Measurements from ENCODE around the gene GSTK1. TPM values are rescaled to one million over a fixed set of nuclear protein-coding genes. Genes with fewer than 3 reads are reported as not detected.

The GSTK1 gene
- total RNA-seq, 1 donor from 2014 or later, result 138 TPM

- H3K4me1 Mint-ChIP-seq, result peaks cover 62% of the 10 kb centered on the region
- H3K9me3 Mint-ChIP-seq, result no peaks in the 10 kb centered on the region
- peaks cover 87% of the 10 kb centered on the region for H3K36me3 Mint-ChIP-seq (ENCODE audit: low read depth)
- no peaks in the 10 kb centered on the region for H3K27me3 Mint-ChIP-seq
- intact Hi-C loops (cut with micrococcal nuclease), result loop anchor here (1.0 to 10.0 kb wide), 4 partner anchors 36 to 296 kb away; no protein-coding TSS in a partner anchor
- no peak for DNase-seq
- no peak overlapping the region for H3K27ac Mint-ChIP-seq
- H3K4me3 Mint-ChIP-seq, result no peak overlapping the region
Measured at GRCh38 chr7:143300959-143301935, 38.0 kb downstream of the GSTK1 start.

- DNase-seq, result no peak
- intact Hi-C loops (cut with micrococcal nuclease), result loop anchor here (2.0 to 10.0 kb wide), 3 partner anchors 13 to 299 kb away; no protein-coding TSS in a partner anchor
- Mint-ChIP-seq H3K4me3 (no peak overlapping the region), H3K4me1 (peaks cover 67% of the 10 kb centered on the region), H3K27me3 (no peaks in the 10 kb centered on the region), H3K27ac (no peak overlapping the region), H3K9me3 (no peaks in the 10 kb centered on the region), H3K36me3 (ENCODE audit: low read depth) (peaks cover 92% of the 10 kb centered on the region)
Measured at GRCh38 chr7:143303733-143304132, 40.5 kb downstream of the GSTK1 start.

DNA sequence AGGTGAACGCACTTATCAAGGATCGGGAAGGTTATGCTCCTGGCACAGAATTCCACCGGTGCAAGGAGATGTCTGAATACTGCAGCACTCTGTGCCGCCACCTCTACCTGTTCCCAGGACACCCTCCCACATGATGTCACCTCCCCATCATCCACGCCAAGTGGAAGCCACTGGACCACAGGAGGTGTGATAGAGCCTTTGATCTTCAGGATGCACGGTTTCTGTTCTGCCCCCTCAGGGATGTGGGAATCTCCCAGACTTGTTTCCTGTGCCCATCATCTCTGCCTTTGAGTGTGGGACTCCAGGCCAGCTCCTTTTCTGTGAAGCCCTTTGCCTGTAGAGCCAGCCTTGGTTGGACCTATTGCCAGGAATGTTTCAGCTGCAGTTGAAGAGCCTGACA lies 41.7 kb downstream of the GSTK1 start:
- Mint-ChIP-seq H3K36me3 (ENCODE audit: low read depth) (peaks cover 91% of the 10 kb centered on the region), H3K27me3 (no peaks in the 10 kb centered on the region), H3K4me3 (no peak overlapping the region), H3K27ac (peak overlapping the region; percentile 38), H3K9me3 (no peaks in the 10 kb centered on the region), H3K4me1 (peaks cover 64% of the 10 kb centered on the region)
- intact Hi-C loops (cut with micrococcal nuclease), result loop anchor here (1.0 to 10.0 kb wide), 4 partner anchors 14 to 300 kb away; no protein-coding TSS in a partner anchor
- DNase-seq, result no peak

DNA sequence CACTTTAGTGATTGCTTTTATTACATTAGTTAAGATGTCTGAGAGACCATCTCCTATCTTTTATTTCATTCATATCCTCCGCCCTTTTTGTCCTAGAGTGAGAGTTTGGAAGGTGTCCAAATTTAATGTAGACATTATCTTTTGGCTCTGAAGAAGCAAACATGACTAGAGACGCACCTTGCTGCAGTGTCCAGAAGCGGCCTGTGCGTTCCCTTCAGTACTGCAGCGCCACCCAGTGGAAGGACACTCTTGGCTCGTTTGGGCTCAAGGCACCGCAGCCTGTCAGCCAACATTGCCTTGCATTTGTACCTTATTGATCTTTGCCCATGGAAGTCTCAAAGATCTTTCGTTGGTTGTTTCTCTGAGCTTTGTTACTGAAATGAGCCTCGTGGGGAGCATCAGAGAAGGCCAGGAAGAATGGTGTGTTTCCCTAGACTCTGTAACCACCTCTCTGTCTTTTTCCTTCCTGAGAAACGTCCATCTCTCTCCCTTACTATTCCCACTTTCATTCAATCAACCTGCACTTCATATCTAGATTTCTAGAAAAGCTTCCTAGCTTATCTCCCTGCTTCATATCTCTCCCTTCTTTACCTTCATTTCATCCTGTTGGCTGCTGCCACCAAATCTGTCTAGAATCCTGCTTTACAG lies 42.3 kb downstream of the GSTK1 start:
- intact Hi-C loops (cut with micrococcal nuclease), result loop anchor here (1.0 to 10.0 kb wide), 3 partner anchors 15 to 301 kb away; no protein-coding TSS in a partner anchor

DNA sequence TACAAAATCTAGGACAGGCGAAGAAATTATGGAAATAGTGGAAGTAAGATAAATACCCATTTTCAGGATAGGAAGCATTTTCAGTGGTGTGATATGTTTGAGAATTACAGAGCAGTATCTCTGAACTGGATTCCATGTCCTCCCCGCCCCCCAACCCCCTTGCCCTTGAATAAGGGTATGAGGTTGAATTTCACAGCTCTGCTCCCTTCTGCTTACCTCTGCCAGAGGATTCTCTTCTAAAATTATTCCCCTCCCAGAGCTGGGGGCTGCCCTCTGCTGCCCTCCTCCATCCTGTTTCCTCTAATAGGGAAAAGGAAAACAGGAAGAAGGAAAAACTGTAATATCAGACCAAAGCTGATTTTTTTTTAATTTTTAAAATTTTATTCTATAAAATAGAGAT lies 45.4 kb downstream of the GSTK1 start:
- DNase-seq, result no peak
- Mint-ChIP-seq H3K4me1 (peaks cover 63% of the 10 kb centered on the region), H3K36me3 (ENCODE audit: low read depth) (peaks cover 74% of the 10 kb centered on the region), H3K27me3 (no peaks in the 10 kb centered on the region), H3K27ac (peak overlapping the region; percentile 34), H3K4me3 (no peak overlapping the region), H3K9me3 (peaks cover 1% of the 10 kb centered on the region)
- intact Hi-C loops (cut with micrococcal nuclease), result loop anchor here (10.0 kb wide), 1 partner anchor 304 kb away; no protein-coding TSS in a partner anchor

More for the DNA sequence above, 42.3 kb downstream of the GSTK1 start:
- H3K4me1 Mint-ChIP-seq, result peaks cover 64% of the 10 kb centered on the region
- peak; percentile 90 for DNase-seq
- peaks cover 90% of the 10 kb centered on the region for H3K36me3 Mint-ChIP-seq (ENCODE audit: low read depth)
- no peaks in the 10 kb centered on the region for H3K9me3 Mint-ChIP-seq
- H3K4me3 Mint-ChIP-seq, result no peak overlapping the region
- peak overlapping the region; percentile 39 for H3K27ac Mint-ChIP-seq
- H3K27me3 Mint-ChIP-seq, result no peaks in the 10 kb centered on the region

DNA sequence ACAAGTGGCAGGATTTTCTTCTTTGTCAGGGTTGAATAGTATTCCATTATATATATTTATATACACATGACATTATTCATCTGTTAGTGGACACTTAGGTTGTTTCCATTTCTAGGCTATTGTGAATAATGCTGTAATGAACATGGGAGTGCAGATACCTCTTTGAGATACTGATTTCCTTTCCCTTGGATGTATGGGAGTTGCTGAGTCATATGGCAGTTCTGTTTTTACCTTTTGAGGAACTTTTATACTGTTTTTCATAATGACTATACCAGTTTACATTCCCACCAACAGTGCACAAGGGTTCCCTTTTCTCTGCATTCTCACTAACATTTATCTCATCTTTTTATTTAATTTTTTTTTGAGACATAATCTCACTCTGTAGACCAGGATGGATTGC lies 50.9 kb downstream of the GSTK1 start:
- H3K27ac Mint-ChIP-seq, result no peak overlapping the region
- peaks cover 39% of the 10 kb centered on the region for H3K4me1 Mint-ChIP-seq
- intact Hi-C loops (cut with micrococcal nuclease), result no loop called here
- H3K36me3 Mint-ChIP-seq (ENCODE audit: low read depth), result peaks cover 28% of the 10 kb centered on the region
- H3K4me3 Mint-ChIP-seq, result no peak overlapping the region
- peaks cover 6% of the 10 kb centered on the region for H3K27me3 Mint-ChIP-seq
- DNase-seq, result no peak
- peaks cover 7% of the 10 kb centered on the region for H3K9me3 Mint-ChIP-seq

DNA sequence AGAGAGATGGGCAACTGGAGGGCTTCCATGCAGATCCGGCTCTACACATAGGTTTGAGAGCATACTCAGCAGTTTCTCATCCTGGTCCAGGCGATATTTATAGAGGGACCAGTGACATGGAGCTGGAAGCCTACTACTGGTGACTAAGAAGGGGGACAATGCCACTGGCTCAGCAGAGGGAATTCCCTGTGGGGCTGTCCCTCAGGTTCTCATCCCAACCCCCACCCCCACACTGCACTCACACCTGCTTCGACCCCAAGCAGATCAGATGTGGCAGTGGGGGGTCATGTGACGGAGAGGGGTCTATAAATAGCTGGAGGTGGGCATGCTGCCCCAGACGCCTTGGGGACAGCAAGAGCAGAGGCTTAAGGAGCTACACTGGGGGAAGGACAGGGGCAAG lies 52.5 kb downstream of the GSTK1 start, which contains the start of gene CLCN1:
Gene CLCN1 (plus strand): TSS at position 336 of the 400 bp plus-strand sequence. CDS start 102 bp downstream, outside the sequence.
- Mint-ChIP-seq H3K36me3 (ENCODE audit: low read depth) (peaks cover 13% of the 10 kb centered on the region), H3K4me3 (no peak within 1 kb of the TSS), H3K4me1 (peaks cover 25% of the 10 kb centered on the region), H3K27ac (no peak within 1 kb of the TSS), H3K9me3 (peaks cover 7% of the 10 kb centered on the region), H3K27me3 (peaks cover 10% of the 10 kb centered on the region)
- DNase-seq, result no peak
- intact Hi-C loops (cut with micrococcal nuclease), result no loop called here

DNA sequence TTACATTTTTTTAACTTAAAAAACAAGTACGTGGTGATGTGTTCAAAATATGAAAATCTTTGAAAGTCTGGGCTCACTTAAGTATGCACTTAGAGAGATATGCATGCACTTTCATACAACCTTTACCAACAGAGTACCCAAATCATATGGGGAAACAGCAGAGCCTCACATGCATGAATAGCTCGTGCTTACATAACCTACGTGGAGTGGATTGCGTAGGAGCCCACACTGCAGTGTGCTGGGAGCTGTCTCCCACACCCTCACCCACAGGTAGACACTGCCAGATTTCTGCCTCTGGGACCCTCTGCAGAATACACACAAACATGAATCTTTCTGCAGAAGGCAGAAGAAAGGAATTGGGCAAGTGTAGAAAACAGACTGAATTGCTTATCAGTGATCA lies 53.3 kb downstream of the GSTK1 start:
- H3K4me3 Mint-ChIP-seq, result no peak overlapping the region
- H3K27me3 Mint-ChIP-seq, result peaks cover 11% of the 10 kb centered on the region
- DNase-seq, result no peak
- peaks cover 7% of the 10 kb centered on the region for H3K9me3 Mint-ChIP-seq
- intact Hi-C loops (cut with micrococcal nuclease), result no loop called here
- peaks cover 20% of the 10 kb centered on the region for H3K4me1 Mint-ChIP-seq
- H3K27ac Mint-ChIP-seq, result no peak overlapping the region
- peaks cover 11% of the 10 kb centered on the region for H3K36me3 Mint-ChIP-seq (ENCODE audit: low read depth)

DNA sequence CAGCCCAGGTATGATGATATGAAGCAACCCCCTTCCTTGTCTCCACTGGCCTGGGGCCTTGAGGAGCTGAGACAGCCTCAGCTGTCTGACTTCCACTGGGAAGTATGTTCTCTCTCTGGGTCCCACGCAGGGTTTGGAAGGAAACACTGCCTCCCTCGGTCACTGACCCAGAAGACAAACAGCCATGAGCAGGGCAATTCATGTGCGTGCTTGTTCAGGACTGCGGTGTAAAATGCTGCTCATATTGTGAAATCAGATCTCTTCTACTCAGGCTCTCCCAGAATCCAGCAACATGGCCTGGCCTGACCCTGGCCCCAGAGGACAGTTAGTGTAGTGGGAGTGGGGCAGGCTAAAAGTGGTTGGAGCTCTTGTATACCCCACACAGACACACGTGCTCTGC lies 55.4 kb downstream of the GSTK1 start:
- Mint-ChIP-seq H3K36me3 (ENCODE audit: low read depth) (peaks cover 3% of the 10 kb centered on the region), H3K27ac (no peak overlapping the region), H3K4me3 (no peak overlapping the region), H3K27me3 (peaks cover 13% of the 10 kb centered on the region), H3K4me1 (peaks cover 15% of the 10 kb centered on the region), H3K9me3 (peaks cover 6% of the 10 kb centered on the region)
- no peak for DNase-seq
- intact Hi-C loops (cut with micrococcal nuclease), result no loop called here

Other genes with a start within 250 kb of the GSTK1 start
- gene OR9A2, start 236.3 kb upstream of the GSTK1 start, total RNA-seq, result not detected in 2 replicates
- not detected in 2 replicates for gene OR6V1, start 211.1 kb upstream of the GSTK1 start, total RNA-seq
- not detected in 2 replicates for gene PIP, start 131.4 kb upstream of the GSTK1 start, total RNA-seq
- gene TAS2R39, start 80.0 kb upstream of the GSTK1 start, total RNA-seq, result not detected in 2 replicates
- gene TAS2R40, start 41.4 kb upstream of the GSTK1 start, total RNA-seq, result not detected in 2 replicates
- gene TMEM139, start 21.5 kb downstream of the GSTK1 start, total RNA-seq, result 0.38 and 0.42 TPM in 2 replicates
- 99.1 and 110 TPM in 2 replicates for gene CASP2, start 24.9 kb downstream of the GSTK1 start, total RNA-seq
- not detected in 2 replicates for gene CLCN1, start 52.7 kb downstream of the GSTK1 start, total RNA-seq
- gene FAM131B, start 99.3 kb downstream of the GSTK1 start, total RNA-seq, result 0.37 and 0.45 TPM in 2 replicates
- gene ZYX, start 117.9 kb downstream of the GSTK1 start, total RNA-seq, result 85.8 and 89.7 TPM in 2 replicates
- gene EPHA1, start 145.4 kb downstream of the GSTK1 start, total RNA-seq, result 0.09 and 0.26 TPM in 2 replicates
- gene TAS2R60, start 180.0 kb downstream of the GSTK1 start, total RNA-seq, result not detected in 2 replicates
- not detected in 2 replicates for gene TAS2R41, start 214.4 kb downstream of the GSTK1 start, total RNA-seq